CD4-positive, alpha-beta T cell treated with Interleukin-15 for 4 hours (primary cell): ENCODE measurements around the gene MAP2K7.
"Not testable (repeated sequence)": the region's sequence is repeated elsewhere in the genome, so short reads cannot be mapped to it uniquely, and the experiment has no call there.

Experiments used
- DNase-seq: peaks from one replicate; pipeline ENCODE4 v3.0.0-alpha.2; 2020; ENCODE audit warnings: low spot score

The MAP2K7 gene

DNA sequence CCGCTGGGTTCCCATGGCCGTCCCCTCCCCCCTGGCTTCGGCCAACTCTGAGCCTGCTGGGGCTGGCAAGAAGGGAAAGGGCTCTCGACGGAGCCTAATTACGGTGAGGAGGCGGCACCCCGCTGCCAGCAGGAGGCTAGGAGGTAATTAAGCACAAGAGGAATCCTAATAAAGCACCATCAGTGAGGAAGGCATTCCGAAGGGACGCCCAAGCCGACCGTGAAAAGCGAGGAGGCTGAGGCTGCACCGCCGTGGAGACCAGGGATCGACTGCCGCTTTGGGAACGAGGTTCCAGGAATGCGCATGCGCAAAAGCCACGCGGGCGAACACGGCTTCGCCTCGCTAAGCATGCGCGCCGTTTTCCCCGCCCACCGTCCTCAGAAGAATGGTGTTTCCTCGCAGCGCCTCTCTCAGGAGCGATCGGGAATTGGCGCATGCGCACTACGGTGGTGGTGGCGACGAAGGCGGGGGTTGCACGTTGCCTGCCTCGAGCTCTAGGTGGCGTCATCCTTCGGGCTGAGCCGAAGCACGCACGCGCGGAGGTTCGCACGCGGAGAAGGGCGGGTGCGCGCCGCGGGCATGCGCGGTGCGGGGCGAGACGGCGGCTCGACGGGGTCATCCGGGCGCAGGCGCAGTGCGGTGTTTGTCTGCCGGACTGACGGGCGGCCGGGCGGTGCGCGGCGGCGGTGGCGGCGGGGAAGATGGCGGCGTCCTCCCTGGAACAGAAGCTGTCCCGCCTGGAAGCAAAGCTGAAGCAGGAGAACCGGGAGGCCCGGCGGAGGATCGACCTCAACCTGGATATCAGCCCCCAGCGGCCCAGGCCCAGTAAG is at the start of gene MAP2K7:
MAP2K7 (plus strand) TSS at position 634 of the 830 bp plus-strand sequence; CDS start at position 702, 68 bp downstream.
- DNase-seq: peak; percentile 100

DNA sequence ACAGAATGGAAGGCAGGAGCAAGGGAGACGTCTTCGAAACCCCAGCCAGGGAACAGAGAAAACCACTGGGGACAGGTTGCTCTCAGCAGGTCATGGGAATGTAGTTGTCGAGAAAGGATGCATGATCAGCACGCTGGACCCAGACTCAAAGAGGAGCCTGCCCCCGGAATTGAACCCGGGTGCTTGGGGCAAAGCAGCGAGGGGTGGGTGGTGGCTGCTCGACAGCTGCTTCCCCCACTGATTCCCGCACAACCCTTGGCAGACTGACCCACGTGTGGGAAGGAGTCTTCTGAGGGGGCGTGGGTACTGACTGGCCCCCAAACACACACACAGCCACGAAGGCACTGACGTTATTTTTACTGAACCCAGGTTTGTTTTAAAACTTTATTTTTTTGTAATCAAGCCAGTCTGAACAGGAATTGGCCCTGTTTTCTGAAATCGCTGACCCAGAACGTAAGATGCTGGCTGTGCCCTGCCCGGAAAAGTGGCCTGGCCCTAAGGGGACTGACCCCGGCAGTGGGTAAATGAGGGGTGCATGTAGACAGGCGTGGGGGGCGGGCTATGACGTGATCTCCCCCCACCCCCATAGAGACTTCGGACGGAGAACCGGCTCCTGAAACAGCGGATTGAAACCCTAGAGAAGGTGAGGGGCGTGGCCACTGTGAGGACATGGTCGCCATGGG is 48.1 kb upstream of the MAP2K7 start:
- no peak for DNase-seq

DNA sequence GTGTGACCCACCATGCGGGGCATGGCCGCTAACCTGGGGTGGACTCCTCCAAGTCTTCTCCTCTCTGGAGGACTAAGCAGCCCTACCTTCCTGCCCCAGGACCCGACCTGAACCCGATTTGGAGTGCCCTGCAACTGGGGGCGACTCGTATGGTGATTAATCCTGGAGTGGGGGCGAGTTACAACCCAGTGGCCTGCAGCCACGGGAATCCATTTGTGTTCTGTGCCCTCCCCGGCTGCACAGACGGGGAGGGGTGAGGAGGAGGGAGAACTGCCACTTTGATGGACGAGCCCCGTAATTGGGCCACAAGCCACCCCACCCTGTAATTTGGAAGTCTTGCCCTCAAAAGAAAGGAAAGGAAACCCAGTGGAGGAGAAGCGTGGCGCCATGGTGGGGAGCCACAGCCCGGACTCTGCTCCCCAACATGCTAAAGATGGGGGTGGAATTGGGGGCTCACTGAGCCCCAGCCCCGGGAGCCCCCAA is 47.5 kb upstream of the MAP2K7 start:
- DNase-seq: no peak

DNA sequence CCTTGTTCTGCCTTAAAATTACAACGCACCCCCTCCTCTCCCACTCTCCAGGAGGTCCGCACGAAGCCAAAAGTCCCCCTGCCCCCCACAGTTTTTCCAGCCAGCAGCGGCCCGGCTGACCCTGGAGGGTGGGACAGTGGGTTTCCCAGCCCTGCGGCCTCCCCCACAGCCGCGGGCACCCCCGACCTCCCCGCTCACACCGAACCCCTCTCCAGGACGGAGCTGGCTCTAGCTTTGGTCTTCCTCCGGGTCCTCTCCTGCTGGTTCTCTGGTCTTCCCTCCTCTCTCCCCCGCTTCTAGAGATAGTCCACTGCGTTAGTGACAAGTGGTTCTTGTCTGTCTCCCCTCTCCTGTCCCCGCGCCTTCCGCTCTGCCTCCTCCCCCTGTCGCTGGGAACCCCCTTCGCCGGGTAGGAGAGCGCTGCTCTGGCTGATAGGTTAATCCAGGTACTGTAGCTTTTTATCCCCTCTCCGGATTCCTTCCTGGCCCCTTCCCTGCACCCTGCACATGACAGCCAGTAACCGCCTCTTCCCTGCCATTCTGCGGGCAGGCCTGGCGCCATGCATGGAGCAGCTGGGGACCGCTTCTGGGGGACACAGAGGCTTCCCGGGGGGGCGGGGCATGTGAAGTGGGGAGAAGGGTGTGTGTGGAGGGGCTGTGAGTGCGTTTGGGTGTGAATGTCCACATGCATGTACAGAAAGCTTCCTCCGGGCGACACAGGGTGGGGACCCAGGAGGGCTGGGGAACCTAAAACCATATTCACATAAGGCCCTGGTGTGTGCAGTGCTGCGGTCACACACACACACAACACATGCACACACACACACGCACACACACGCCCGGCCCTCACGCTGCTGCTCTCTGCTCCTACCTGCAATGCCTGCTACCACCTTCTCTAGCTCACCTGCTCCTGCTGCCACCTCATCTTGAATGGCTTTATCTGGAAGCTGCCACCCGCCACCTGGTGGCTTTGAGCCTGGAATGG is 46.7 kb upstream of the MAP2K7 start:
- no peak for DNase-seq

DNA sequence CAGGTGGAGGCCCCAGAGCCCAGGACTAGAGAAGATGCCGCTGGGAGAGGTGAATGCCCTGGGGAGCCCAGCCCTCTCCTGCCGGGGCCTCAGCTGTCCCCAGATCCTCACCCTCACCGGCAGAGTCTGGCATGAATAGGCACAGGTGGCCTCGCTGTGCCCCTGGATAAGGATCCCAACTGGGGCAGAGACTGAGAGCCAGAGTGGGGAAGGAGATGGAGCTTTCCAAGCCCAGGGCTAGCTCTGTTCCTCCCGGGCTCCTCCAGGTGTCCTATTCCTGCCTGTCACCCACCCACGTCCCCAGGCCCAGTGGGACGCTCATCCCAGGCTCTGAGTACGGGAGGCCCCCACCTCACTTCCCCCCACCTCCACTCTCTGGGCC is 46.0 kb upstream of the MAP2K7 start:
- no peak for DNase-seq

DNA sequence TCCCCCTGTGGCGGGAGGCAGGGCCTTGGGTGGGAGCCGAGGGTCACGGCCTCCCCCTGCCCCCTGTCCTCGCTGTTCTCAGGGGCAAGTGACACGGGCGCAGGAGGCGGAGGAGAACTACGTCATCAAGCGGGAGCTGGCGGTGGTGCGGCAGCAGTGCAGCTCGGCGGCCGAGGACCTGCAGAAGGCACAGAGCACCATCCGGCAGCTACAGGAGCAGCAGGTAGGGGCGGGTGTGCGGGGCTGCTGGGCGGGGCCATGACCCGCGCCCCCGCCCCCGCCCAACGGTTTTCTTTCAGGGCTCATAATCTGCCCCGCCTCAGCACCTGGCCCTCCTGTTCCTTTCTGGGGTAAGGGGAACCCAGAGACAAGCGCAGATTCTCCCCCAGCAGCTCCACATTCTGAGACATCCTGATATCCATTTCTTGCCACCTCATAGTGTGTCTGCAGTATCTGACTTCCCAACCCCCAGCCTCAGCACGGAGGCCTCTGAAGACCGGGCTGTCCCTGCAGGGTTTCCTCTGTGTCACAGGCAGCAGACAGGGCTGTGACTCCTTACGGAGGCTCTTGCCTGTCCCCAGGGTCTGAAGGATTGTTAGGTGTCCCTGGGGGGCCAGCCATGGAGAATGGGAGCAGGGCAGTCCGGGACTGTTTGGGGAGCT is 45.4 kb upstream of the MAP2K7 start:
- DNase-seq: no peak

DNA sequence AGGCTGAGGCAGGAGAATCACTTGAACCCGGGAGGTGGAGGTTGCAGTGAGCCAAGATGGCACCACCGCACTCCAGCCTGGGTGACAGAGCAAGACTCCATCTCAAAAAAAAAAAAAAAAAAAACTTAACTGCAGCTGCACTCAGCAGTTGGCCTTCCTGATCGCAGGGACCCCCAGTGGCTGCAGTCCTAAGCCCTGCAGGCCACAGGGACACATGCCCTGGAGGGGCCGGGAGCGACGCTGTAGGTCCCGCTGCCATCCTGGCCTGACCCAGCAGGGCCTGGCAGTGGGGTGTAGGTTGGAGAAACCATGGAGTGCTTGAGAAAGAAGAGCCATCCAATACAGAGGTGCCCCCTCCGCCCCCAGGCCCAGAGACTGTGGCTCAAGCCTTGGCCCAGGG is 44.6 kb upstream of the MAP2K7 start:
- not testable (repeated sequence) for DNase-seq

DNA sequence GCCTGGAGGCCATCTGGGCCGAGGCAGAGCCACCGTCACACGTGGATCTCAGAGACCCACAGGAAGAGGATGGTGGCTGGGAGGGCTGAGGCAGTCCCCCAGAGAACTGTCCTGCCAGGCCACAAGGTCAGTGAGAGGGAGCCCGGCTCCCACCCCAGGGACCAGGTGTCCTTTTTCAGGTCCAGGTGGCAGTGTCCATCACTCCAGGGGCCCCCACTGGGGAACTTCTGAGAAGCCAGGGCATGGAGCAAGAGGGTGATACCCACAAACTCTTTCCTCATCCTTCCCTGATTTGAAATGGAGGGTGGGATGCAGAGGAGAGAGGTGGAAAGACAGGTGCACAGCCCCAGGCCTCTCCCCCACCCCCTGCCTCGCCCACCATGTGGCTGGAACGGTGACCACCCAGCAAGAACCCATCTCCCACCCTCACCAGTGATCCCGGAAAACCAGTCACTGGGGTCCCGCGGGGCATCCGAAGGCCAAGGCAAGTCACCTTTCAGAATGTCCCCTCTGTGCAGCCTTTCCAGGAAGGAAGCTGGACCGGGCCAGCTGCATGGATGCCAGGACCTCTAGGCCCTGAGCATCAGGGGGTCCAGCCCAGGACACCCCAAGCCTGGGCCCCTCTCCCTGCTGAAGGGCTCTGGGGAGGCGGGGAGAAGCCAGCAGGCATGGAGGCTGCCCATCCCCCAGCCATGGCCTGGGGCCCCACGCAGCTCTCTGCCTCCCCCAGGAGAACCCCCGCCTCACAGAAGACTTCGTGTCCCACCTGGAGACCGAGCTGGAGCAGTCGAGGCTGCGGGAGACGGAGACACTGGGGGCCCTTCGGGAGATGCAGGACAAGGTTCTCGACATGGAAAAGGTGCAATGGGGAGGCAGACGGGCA is 43.6 kb upstream of the MAP2K7 start:
- DNase-seq: no peak

DNA sequence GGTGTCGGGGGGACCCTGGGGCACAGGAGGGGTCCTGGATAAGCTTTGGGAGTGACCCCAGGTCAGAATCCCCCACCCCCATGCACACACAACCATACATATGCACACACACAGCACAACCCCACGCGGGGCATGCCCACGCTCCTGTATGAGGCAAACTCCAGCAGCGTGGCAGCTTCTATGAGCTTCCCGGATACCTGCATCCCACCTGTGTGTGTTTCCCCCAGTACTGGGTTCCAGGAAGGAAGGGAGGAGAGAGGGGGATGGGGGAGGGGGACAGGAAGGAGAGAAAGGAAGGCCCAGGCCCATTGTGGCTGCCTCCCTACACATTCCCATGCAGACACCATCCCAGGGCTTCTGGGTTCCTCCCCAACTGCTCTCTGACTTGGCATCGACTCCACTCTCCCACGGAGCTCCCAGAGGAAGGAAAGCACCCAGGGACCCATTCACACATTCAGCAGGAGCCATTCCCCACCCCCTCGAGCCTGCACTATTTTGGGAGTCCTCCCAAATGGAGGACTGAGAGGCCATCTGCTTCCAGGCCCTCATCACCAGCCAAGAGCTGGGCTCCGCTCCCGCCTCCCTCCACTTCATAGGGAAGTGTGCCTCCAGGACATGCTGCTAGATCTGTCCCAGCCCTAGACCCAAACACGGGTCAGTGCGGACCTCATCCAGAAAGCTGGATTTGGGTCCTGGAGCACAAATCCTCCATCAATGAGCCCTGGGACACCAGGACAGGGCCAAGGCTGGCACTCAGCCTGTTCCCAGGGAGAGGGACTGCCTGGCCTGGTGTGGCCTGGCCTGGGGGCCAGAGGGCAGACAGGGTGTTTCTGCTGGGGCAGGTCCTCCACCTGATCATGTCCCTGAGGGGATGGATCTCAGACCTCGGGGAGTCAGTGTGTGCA is 42.7 kb upstream of the MAP2K7 start:
- DNase-seq: no peak

DNA sequence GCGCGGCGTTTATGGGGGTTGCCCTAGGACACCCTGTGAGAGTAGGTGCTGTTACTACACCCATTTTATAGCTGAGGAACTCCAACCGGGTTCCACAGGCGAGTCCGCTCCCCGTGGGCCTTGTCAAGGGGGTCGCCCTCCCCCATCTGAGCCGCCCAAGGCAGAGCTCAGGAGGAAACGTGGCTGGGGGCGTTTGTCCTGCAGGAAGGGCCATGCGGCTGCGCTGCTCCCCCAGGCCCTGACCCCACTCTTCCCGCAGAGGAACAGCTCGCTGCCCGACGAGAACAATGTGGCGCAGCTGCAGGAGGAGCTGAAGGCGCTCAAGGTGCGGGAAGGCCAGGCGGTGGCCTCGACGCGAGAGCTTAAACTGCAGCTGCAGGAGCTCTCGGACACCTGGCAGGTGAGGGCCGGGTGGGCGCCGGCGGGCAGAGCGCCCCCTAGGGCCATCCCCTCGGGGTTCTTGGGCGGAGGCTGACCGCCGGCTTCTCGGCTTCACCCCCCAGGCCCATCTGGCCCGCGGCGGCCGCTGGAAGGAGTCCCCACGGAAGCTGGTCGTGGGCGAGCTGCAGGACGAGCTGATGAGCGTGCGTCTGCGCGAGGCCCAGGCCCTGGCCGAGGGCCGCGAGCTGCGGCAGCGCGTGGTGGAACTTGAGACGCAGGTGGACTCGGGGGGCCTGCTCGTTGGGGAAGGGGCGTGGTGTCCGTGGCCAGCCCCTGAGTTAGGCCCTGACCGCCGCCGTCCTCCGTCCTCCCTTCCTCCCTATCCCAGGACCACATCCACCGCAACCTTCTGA is 41.9 kb upstream of the MAP2K7 start:
- DNase-seq: no peak

DNA sequence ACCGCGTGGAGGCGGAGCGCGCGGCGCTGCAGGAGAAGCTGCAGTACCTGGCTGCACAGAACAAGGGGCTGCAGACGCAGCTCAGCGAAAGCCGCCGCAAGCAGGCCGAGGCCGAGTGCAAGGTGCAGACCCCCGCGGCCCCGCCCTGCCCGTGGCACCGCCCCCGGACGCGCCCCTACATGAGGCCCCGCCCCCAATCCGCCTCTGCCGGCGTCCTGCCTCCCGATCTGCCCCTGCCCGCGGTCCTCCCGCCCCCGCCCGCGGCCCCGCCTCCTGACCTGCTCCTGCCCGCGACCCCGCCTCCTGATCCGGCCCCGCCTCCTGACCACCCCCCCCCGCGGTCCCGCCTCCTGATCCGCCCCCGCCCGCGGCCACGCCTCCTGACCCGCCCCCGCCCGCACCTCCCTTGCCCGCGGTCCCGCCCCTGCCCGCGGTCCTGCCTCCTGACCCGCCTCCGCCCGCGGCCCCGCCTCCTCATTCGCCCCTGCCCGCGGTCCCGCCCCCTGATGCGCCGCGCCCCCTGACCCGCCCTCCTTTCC is 41.2 kb upstream of the MAP2K7 start:
- DNase-seq: peak; percentile 56

DNA sequence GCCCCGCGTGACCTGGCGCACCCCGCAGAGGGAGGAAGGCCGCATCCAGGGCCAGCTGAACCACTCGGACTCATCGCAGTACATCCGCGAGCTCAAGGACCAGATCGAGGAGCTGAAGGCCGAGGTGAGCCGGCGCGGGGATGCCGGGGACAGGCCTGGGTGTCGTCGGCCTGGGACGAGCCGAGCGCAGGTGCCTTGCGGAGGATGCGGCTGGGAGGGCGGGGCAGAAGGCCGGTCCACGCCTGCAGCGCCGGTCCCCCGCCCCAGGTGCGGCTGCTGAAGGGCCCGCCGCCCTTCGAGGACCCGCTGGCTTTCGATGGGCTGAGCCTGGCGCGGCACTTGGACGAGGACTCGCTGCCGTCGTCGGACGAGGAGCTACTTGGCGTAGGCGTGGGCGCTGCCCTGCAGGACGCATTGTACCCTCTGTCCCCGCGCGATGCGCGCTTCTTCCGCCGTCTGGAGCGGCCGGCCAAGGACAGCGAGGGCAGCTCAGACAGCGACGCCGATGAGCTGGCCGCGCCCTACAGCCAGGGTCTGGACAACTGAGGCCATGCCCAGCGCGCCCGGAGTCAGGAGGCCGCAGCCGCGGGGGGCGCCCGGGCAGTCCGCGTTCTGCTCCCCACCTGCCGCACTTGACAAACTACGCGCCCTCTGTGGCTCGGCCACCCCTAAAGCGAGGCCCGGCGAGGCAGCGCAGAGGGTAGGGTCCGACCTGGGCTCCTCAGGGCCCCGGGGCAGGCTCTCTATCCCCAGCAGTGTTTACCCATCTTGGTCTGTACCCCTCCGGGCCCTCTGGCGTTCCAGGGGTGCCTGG is 40.3 kb upstream of the MAP2K7 start:
- no peak for DNase-seq

DNA sequence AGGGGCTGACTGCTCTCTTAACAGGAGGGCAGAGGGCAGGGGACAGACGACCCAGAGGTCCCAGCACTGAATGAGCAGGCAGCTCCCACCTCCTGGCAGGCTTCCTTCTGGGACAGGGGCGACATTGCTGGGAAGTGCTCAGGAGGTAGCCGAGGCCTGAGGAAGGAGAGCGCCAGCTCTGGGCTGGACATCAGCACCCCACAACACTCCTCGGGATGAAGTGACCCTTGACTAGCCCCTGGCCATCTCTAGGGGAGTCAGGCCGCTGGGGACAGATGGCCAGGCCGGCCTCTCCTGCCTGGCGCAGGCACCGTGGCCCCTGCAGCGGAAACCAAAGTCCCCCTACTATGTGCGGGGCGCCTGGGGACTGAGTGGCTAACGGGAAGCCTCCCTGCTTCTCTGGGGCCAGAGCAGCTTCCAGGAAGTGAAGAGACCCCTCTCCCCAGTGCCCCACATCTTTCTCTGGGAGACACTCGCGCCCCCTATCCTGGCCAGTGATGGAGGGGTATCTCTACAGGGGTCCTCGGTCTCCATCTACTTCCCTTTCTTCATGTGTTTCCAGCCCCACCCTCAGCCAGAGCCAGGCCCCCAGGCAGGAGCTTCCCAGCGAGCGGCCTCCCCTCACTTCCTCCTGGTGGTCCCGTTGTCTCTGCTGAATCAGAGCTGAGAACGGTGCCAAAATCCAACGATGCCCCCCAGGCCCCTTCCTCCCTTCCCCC is 39.5 kb upstream of the MAP2K7 start:
- DNase-seq: no peak

DNA sequence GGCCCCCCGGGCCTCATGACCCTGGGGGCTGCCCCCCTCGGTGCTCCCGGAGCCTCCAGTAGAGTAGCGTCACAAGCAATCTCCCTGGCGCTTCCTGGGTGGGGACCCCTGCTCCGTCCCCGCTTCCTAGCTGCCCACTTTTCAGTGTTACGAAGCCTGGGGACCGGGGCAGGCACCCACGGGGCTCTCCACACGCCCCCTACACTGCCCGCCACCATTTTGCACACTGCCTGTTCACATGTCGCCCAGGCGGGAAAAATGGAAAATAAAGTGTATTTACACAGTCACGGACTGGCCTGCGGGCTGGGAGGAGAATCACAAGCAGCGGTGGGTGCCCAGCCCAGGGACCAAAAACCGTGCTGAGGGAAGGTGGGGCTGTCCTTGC is 39.0 kb upstream of the MAP2K7 start:
- DNase-seq: no peak

DNA sequence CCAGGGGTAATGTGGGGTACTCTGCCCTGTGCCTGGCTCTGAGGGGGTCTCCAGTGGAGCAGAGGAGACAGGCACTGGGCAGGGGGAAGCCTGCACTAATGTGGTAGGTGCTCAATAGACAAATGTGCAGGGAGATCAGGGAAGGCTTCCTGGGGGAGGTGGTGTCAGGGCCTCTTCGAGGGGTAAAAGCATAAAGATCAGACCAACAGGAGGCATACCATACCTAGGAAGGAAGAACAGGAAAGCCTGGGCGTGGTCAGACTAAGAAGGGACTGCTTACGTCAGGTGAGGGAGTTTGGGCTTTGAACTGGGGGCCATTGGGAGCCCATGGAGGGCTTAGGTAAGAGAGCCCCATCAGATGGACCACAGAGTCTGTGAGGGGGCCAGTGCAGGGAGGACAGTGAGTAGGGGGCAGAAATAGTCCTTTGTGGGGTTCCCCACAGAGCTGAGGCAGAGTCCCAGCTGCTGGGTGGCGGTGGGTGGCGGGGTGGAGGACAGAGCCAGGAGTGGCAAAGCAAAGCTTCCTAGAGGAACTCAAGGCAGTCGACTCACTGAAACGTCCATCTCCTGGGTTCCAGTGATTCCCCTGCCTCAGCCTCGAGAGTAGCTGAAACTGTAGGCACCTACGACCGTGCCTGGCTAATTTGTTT is 38.3 kb upstream of the MAP2K7 start:
- no peak for DNase-seq

DNA sequence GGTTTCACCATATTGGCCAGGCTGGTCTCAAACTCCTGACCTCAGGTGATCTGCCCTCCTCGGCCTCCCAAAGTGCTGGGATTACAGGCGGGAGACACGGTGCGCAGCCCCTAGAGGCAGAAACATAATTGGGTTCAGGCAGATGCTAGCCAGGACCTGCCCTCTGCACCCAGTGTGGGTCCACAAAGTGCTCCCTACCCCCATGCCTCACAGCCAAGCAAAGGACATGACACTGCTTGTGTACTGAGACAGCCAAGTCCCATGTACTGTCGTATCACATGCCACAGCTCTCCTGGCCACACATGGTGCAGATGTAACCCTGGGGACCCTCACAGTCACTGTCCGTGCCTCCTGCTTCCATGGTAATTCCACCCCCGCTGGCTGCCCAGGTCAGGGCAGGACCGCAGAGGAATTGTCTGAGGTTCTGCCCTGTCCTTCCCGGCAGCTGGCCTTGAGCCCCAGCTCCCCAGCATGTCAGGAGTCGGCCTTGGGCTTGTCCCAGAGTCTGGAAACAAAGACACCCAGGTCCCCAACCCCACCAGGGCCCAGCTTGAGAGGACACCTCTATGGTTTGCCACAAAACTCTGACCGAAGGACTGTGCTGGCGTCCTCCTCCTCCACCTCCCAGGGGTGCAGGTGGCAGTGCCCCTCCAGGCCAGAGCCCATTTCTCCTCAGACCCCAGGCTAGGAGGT is 37.1 kb upstream of the MAP2K7 start:
- no peak for DNase-seq
